PC-3 (cell line): ENCODE measurements around the gene AGAP1.

ENCODE experiments used
- CTCF ChIP-seq: fragments of 300-600 bp; sonication (generic); conservative IDR thresholded peaks from 2 replicates; pipeline ENCODE4 v1.5.1; 2017; ENCODE audit warnings: antibody characterized with exemption, low read depth, mild to moderate bottlenecking, low read length
- EZH2 ChIP-seq: fragments of 300-600 bp; sonication (generic); IDR thresholded peaks from one replicate; pipeline ENCODE4 v1.6.1; 2017; ENCODE audit warnings: antibody characterized with exemption, mild to moderate bottlenecking, low read length; ENCODE audit not compliant: unreplicated experiment
- EZH2phosphoT487 ChIP-seq: fragments of 300-600 bp; sonication (generic); IDR thresholded peaks from 2 replicates; pipeline ENCODE4 v1.6.1; 2018; ENCODE audit warnings: mild to moderate bottlenecking, antibody characterized with exemption, low read length, borderline replicate concordance

GRCh38 chr2:235610696-235611257 is 116.9 kb downstream of the AGAP1 start:
- no peak for TF ChIP-seq EZH2
- TF ChIP-seq CTCF, result no peak
- TF ChIP-seq EZH2phosphoT487, result no peak
